ENCODE measurements around the gene TRIM49D1.
"Not testable (repeated sequence)": the region's sequence is repeated elsewhere in the genome, so short reads cannot be mapped to it uniquely, and the experiment has no call there.

Gene TRIM49D1

GRCh38 chr11:89922195-89922660 is at the start of gene TRIM49D1:
TRIM49D1 (minus strand) TSS chr11:89922245; CDS start chr11:89917710, 4,535 bp downstream.
- DNase-seq: no peak

- DNase-seq: not testable (repeated sequence)
Observed at GRCh38 chr11:89965737-89966136, 43.7 kb upstream of the TRIM49D1 start, which contains the start of gene TRIM64. TRIM64 (plus strand) TSS chr11:89966037; CDS start chr11:89968504, 2,467 bp downstream.

- DNase-seq: not testable (repeated sequence)
Observed at GRCh38 chr11:89960833-89961232, 38.8 kb upstream of the TRIM49D1 start.

GRCh38 chr11:89923764-89924163 is 1.7 kb upstream of the TRIM49D1 start, which contains the start of gene TRIM49D2:
TRIM49D2 (plus strand) TSS chr11:89924064; CDS start chr11:89926762, 2,698 bp downstream.
- DNase-seq: not testable (repeated sequence)

- not testable (repeated sequence) for DNase-seq
Observed at GRCh38 chr11:89900809-89901208, 21.2 kb downstream of the TRIM49D1 start.

GRCh38 chr11:89893245-89893644 is 28.8 kb downstream of the TRIM49D1 start:
- not testable (repeated sequence) for DNase-seq

- not testable (repeated sequence) for DNase-seq
Observed at GRCh38 chr11:89877511-89877910, 44.5 kb downstream of the TRIM49D1 start.

- not testable (repeated sequence) for DNase-seq
Observed at GRCh38 chr11:89872588-89872987, 49.5 kb downstream of the TRIM49D1 start.

- not testable (repeated sequence) for DNase-seq
Observed at GRCh38 chr11:89865223-89865622, 56.8 kb downstream of the TRIM49D1 start.

- DNase-seq: not testable (repeated sequence)
Observed at GRCh38 chr11:89863906-89864704, 57.9 kb downstream of the TRIM49D1 start.
